ENCODE data around the gene NKAIN2.

The NKAIN2 gene

GRCh38 chr6:124131259-124131658 lies 327.6 kb downstream of the NKAIN2 start:
- no peak for DNase-seq (ENCODE audit: low read depth, low spot score)
- CTCF ChIA-PET, result no interaction called here
- TF ChIP-seq, protein P1, sequence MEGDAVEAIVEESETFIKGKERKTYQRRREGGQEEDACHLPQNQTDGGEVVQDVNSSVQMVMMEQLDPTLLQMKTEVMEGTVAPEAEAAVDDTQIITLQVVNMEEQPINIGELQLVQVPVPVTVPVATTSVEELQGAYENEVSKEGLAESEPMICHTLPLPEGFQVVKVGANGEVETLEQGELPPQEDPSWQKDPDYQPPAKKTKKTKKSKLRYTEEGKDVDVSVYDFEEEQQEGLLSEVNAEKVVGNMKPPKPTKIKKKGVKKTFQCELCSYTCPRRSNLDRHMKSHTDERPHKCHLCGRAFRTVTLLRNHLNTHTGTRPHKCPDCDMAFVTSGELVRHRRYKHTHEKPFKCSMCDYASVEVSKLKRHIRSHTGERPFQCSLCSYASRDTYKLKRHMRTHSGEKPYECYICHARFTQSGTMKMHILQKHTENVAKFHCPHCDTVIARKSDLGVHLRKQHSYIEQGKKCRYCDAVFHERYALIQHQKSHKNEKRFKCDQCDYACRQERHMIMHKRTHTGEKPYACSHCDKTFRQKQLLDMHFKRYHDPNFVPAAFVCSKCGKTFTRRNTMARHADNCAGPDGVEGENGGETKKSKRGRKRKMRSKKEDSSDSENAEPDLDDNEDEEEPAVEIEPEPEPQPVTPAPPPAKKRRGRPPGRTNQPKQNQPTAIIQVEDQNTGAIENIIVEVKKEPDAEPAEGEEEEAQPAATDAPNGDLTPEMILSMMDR (IDR thresholded peaks at IDR 0.05; ENCODE audit: insufficient read depth, low read length, missing control alignments), result no peak
- H3K4me3 ChIP-seq (ENCODE audit: low read depth, low read length), result no peak overlapping the region
- POLR2A ChIA-PET, result no interaction called here

DNA sequence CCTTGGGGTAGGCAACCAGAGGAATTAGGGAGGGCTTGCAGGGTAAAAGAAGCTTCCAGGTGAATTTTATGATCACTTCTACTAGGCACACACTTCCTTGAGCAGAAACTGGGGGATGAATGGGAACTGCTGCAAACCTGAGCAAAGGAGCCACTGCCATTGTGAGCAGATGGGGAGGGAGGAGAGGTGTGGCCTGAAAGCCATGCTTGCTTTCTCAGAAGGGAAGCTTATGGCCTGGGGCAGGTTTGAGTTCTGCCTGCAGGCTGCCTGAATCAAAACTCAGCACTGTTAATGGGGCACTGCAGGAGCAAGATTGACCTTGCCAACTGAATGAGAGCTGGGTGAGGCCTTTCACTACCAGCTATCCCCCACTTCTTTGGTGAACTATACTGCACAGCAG lies 328.1 kb downstream of the NKAIN2 start:
- CTCF ChIA-PET, result no interaction called here
- TF ChIP-seq, protein P1 (IDR thresholded peaks at IDR 0.05; ENCODE audit: insufficient read depth, low read length, missing control alignments), result no peak
- POLR2A ChIA-PET, result no interaction called here
- no peak for DNase-seq (ENCODE audit: low read depth, low spot score)
- no peak overlapping the region for H3K4me3 ChIP-seq (ENCODE audit: low read depth, low read length)

- TF ChIP-seq, protein P1 (IDR thresholded peaks at IDR 0.05; ENCODE audit: insufficient read depth, low read length, missing control alignments), result no peak
- ChIA-PET CTCF (no interaction called here), POLR2A (no interaction called here)
- no peak overlapping the region for H3K4me3 ChIP-seq (ENCODE audit: low read depth, low read length)
- DNase-seq (ENCODE audit: low read depth, low spot score), result no peak
Measured at GRCh38 chr6:124132256-124132655, 328.6 kb downstream of the NKAIN2 start.

GRCh38 chr6:124142852-124143251 lies 339.2 kb downstream of the NKAIN2 start:
- ChIA-PET POLR2A (no interaction called here), CTCF (no interaction called here)
- no peak overlapping the region for H3K4me3 ChIP-seq (ENCODE audit: low read depth, low read length)
- TF ChIP-seq, protein P1 (IDR thresholded peaks at IDR 0.05; ENCODE audit: insufficient read depth, low read length, missing control alignments), result no peak
- DNase-seq (ENCODE audit: low read depth, low spot score), result no peak

DNA sequence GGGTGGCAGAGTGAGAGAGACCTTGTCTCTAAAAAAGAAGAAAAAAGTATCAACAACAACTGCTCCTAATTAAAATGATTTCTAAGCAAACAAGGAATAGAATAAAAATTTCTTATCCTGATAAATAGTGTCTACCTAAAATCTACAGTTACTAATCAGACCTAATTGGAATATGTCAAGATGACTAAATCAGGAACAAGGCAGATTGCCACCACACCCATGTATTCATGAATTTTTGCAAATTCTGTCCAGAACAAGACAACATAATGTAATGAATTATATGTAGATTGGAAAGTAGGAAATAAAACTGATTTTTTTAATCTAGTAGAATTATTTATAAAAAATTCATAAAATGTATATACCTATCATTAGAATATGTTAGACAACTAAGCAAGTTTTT lies 339.8 kb downstream of the NKAIN2 start:
- TF ChIP-seq, protein P1 (IDR thresholded peaks at IDR 0.05; ENCODE audit: insufficient read depth, low read length, missing control alignments), result no peak
- CTCF ChIA-PET, result no interaction called here

GRCh38 chr6:124147621-124148020 lies 344.0 kb downstream of the NKAIN2 start:
- ChIA-PET CTCF (no interaction called here), POLR2A (no interaction called here)
- TF ChIP-seq, protein P1 (IDR thresholded peaks at IDR 0.05; ENCODE audit: insufficient read depth, low read length, missing control alignments), result no peak
- DNase-seq (ENCODE audit: low read depth, low spot score), result no peak
- H3K4me3 ChIP-seq (ENCODE audit: low read depth, low read length), result no peak overlapping the region

More for the DNA sequence above, 339.8 kb downstream of the NKAIN2 start:
- POLR2A ChIA-PET, result no interaction called here
- no peak overlapping the region for H3K4me3 ChIP-seq (ENCODE audit: low read depth, low read length)
- no peak for DNase-seq (ENCODE audit: low read depth, low spot score)
